OCI-LY1 (cell line): ENCODE data around the gene PAM.

ENCODE experiments used
- EZH2 ChIP-seq: fragments of 200-600 bp; sonication (generic), shearing (Covaris generic); IDR thresholded peaks from 2 replicates; pipeline ENCODE4 v1.8.0; 2017; ENCODE audit warnings: borderline replicate concordance, mixed run types, mild to moderate bottlenecking, antibody characterized with exemption, low read length, moderate library complexity, mixed read lengths
- TF ChIP-seq, protein P1 (sequence below): fragments of 200-600 bp; sonication (generic), shearing (Covaris generic); IDR thresholded peaks from 2 replicates; pipeline ENCODE4 v1.5.1; 2017; ENCODE audit warnings: mild to moderate bottlenecking, antibody characterized with exemption, low read length, moderate library complexity, mixed read lengths

DNA sequence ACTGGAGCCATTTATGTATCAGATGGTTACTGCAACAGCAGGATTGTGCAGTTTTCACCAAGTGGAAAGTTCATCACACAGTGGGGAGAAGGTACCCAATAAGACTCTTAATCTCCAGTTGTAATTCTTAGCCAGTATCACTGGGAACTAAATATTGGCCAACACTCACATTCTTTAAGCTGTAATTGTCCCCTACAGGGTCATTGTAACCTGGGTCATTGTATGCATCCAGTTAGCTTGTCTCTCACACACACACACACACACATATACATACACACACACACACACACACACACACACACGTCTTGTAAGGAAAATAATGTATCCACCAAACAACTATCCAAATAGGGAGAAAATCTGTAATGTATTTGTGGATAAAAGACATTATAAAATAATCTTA, 251.8 kb downstream of the PAM start:
- TF ChIP-seq, protein P1, sequence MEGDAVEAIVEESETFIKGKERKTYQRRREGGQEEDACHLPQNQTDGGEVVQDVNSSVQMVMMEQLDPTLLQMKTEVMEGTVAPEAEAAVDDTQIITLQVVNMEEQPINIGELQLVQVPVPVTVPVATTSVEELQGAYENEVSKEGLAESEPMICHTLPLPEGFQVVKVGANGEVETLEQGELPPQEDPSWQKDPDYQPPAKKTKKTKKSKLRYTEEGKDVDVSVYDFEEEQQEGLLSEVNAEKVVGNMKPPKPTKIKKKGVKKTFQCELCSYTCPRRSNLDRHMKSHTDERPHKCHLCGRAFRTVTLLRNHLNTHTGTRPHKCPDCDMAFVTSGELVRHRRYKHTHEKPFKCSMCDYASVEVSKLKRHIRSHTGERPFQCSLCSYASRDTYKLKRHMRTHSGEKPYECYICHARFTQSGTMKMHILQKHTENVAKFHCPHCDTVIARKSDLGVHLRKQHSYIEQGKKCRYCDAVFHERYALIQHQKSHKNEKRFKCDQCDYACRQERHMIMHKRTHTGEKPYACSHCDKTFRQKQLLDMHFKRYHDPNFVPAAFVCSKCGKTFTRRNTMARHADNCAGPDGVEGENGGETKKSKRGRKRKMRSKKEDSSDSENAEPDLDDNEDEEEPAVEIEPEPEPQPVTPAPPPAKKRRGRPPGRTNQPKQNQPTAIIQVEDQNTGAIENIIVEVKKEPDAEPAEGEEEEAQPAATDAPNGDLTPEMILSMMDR, result no peak
- no peak for TF ChIP-seq EZH2
